Heart right ventricle (tissue), 16 donors: ENCODE results near the gene PLPPR1. TPM values are rescaled to one million over a fixed set of nuclear protein-coding genes. Genes with fewer than 3 reads are reported as not detected.

ENCODE experiments used
- ATAC-seq, 8 donors: fragments of 200-7000 bp; cut with Tn5 transposase; one replicate each; pipeline ENCODE4 v1.9.1; 2020; ENCODE audit warnings: mild to moderate bottlenecking in 8 of 8, moderate library complexity in 8 of 8, moderate number of reproducible peaks in 1 of 8
- DNase-seq, 2 donors: peaks; one replicate each; pipeline ENCODE4 v3.0.0-alpha.2; 2020
- H3K27ac ChIP-seq, 10 donors: fragments of 200-600 bp; sonication (generic) in 2 of 10; one replicate each; pipeline versions ENCODE4 v1.5.0 to v1.8.0; 2020 to 2022; ENCODE audit warnings: mild to moderate bottlenecking in 3 of 10
- H3K27me3 ChIP-seq, 7 donors: fragments of 200-600 bp; one replicate each; pipeline ENCODE4 v1.8.0; 2021 to 2022; ENCODE audit warnings: mild to moderate bottlenecking in 2 of 7
- H3K36me3 ChIP-seq, 9 donors: fragments of 200-600 bp; sonication (generic) in 1 of 9; one replicate each; pipeline versions ENCODE4 v1.5.0 to v1.8.0; 2020 to 2022; ENCODE audit warnings: mild to moderate bottlenecking in 2 of 9
- H3K4me1 ChIP-seq, 9 donors: fragments of 200-600 bp; sonication (generic) in 1 of 9; one replicate each; pipeline versions ENCODE4 v1.5.0 to v1.8.0; 2020 to 2022; ENCODE audit warnings: mild to moderate bottlenecking in 4 of 9
- H3K4me3 ChIP-seq, 10 donors: fragments of 200-600 bp; sonication (generic) in 2 of 10; one replicate each; pipeline versions ENCODE4 v1.5.0 to v1.8.0; 2020 to 2022; ENCODE audit warnings: mild to moderate bottlenecking in 7 of 10, moderate library complexity in 2 of 10
- H3K9me3 ChIP-seq, 11 donors: fragments of 200-600 bp in 10 of 11; sonication (generic) in 2 of 11; one replicate each; pipeline versions ENCODE4 v1.5.0 to v1.8.0; 2013 to 2022; ENCODE audit warnings: mild to moderate bottlenecking in 2 of 11, control low read depth in 1 of 11, moderate library complexity in 1 of 11
- WGBS, 2 donors: extraction: QIAGEN DNeasy Blood & Tissue Kit; methylation state at CpG; one replicate each; pipeline ENCODE4 v1.1.7; 2013; ENCODE audit warnings: inconsistent platforms in 1 of 2; 5-methylcytosine and 5-hydroxymethylcytosine counted together
- intact Hi-C, 10 donors: fragments of 100-400 bp; cut with DNase I; formaldehyde crosslinking; loops; one replicate each; pipeline versions ENCODE4 v1.11.1 to v1.14.2; 2022
- polyA plus RNA-seq, 2 donors: library from polyadenylated mRNA; stranded (reverse); fragments of 200-250 nt; gene quantifications; one replicate each; pipeline ENCODE4 v1.2.3, GENCODE V29; 2013
- total RNA-seq, 10 donors: library from RNA; stranded (reverse); fragmentation: NEBNext Ultra II Directional in 3 of 10; extraction: Animal tissue kit (Norgen Biotek cat#: 25700) in 3 of 10; gene quantifications; one replicate each; pipeline versions ENCODE4 v1.2.1 to v1.2.4, GENCODE V29; 2021 to 2023
- TF ChIP-seq, protein P1 (sequence below), 9 donors: fragments of 200-600 bp; sonication (generic) in 2 of 9; IDR thresholded peaks; one replicate each; pipeline versions ENCODE4 v1.5.0 to v1.8.0; 2021 to 2022; ENCODE audit warnings: antibody characterized with exemption in 9 of 9, mild to moderate bottlenecking in 5 of 9, moderate library complexity in 1 of 9
- donor health status: Arrhythmogenic right ventricular cardiomyopathy.
- donor health status: ischemic (EF 13 %, LVEDD 7.1; RV severe dilation, severe dysfunction).
- donor health status: healthy with polysubstance abuse.
- donor health status: DM: no; HTN: yes; CAD: no.
- donor health status: DM: no; HTN: no; CAD: no.
- donor health status: ischemic (EF 25% LVEDD 6.9; RV normal size, moderate dysfunction).
- donor health status: ischemic (EF 25% LVEDD 5.7; RV mildly dilated, moderate dysfunction).
- donor health status: healthy.
- donor health status: DM: yes; HTN: yes; CAD: no.
- donor health status: Ischemic cardiomyopathy.
- donor health status: ischemic (EF 35%, LVEDD 5.7; RV mildly dilated, moderate dysfunction).
- donor health status: nonischemic (EF 11% LVEDD 7.7; RV severe dilation, severe dysfunction).
- donor health status: DM: yes; HTN: yes; CAD: no.
- donor health status: PGD.
- donor health status: ischemic (EF 29% LVEDD 5.4; RV normal size, mild dysfunction).
- donor health status: nonischemic (EF 23%, LVEDD 6.1; RV moderate dilation, normal function).

The PLPPR1 gene
- total and polyA plus RNA-seq, 12 donors: not detected

DNA sequence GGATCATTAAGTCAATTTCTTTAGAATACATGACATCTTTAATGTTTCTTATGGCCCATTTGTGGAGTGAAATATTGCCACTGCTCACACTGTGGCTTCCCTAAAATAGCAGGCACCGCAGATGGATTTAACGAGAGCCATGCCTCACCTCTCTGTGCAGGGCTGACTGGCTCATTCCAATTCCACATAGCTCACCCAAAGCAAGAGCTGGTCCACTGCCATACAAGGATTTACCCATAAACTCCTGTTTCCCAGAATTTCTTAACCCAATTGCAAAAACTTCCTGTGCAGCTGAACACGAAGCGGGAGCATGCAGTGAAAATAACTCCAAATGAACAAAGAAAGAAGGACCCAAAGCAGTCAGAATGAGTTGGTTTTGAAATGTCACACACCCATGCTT lies 196.7 kb downstream of the PLPPR1 start:
- H3K27me3 ChIP-seq: peaks cover 0 to 4% (median 0%) of the 10 kb centered on the region in 7 donors
- H3K4me3 ChIP-seq: no peak overlapping the region
- H3K4me1 ChIP-seq: no peaks in the 10 kb centered on the region
- intact Hi-C loops: loop anchor here in 2 of 10 donors (10.0 kb wide), 2 partner anchors 60 to 100 kb away; no protein-coding TSS in a partner anchor
- DNase-seq (no peak), ATAC-seq (no peak)
- WGBS, 2 donors: 74 to 82% methylated on average over 4 of the region's 4 CpGs
- H3K9me3 ChIP-seq: peaks cover 0 to 6% (median 0%) of the 10 kb centered on the region in 11 donors
- TF ChIP-seq, protein P1, sequence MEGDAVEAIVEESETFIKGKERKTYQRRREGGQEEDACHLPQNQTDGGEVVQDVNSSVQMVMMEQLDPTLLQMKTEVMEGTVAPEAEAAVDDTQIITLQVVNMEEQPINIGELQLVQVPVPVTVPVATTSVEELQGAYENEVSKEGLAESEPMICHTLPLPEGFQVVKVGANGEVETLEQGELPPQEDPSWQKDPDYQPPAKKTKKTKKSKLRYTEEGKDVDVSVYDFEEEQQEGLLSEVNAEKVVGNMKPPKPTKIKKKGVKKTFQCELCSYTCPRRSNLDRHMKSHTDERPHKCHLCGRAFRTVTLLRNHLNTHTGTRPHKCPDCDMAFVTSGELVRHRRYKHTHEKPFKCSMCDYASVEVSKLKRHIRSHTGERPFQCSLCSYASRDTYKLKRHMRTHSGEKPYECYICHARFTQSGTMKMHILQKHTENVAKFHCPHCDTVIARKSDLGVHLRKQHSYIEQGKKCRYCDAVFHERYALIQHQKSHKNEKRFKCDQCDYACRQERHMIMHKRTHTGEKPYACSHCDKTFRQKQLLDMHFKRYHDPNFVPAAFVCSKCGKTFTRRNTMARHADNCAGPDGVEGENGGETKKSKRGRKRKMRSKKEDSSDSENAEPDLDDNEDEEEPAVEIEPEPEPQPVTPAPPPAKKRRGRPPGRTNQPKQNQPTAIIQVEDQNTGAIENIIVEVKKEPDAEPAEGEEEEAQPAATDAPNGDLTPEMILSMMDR (IDR thresholded peaks at IDR 0.05): no peak
- no peak overlapping the region for H3K27ac ChIP-seq
- no peaks in the 10 kb centered on the region for H3K36me3 ChIP-seq

DNA sequence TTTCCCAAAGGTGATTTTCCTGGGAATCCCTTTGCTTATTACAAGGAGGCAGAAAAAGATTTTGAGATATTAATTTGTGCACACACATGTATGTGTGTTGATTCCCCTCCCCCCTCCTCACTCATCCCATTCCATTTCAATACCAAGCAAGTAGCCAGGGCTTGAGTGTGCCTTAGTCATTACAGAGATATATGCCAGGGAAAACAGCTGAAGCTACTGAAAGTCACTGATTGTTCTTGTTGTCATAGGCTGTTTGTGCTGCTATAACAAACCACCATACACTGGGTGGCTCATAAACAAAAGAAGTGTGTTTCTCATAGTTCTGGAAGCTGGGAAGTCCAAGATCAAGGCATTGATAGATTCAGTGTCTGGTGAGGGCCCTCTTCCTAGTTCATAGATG lies 197.6 kb downstream of the PLPPR1 start:
- TF ChIP-seq, protein P1 (IDR thresholded peaks at IDR 0.05): no peak
- H3K27ac ChIP-seq: no peak overlapping the region
- intact Hi-C loops: loop anchor here in 2 of 10 donors (10.0 kb wide), 2 partner anchors 61 to 101 kb away; no protein-coding TSS in a partner anchor
- no peak for ATAC-seq
- no peaks in the 10 kb centered on the region for H3K4me1 ChIP-seq
- no peak overlapping the region for H3K4me3 ChIP-seq
- no peaks in the 10 kb centered on the region for H3K36me3 ChIP-seq
- peaks cover 0 to 6% (median 0%) of the 10 kb centered on the region in 11 donors for H3K9me3 ChIP-seq
- no peak for DNase-seq
- peaks cover 0 to 4% (median 0%) of the 10 kb centered on the region in 7 donors for H3K27me3 ChIP-seq

DNA sequence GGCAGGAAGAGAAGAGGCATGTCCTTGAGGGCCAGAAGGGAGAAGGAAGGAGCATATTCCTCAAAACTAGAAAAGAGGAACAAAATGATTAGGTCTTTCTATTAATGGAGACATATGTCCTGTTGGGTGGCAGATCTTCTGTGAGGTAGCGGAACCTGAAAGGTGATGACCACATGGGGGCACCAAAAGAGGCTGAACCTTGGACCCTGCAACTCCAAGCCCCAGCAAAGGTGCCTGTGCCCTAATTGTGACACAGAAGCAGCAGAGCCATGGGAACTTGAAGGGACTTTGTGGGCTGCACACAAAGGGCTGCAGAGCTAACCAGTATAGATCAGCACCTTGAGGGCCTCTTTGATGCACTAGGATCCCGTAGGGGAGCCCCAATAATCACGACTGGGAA lies 198.3 kb downstream of the PLPPR1 start:
- TF ChIP-seq, protein P1 (IDR thresholded peaks at IDR 0.05): no peak
- ATAC-seq: no peak
- intact Hi-C loops: loop anchor here in 2 of 10 donors (10.0 kb wide), 2 partner anchors 62 to 102 kb away; no protein-coding TSS in a partner anchor
- Histone ChIP-seq H3K27ac (no peak overlapping the region), H3K9me3 (peaks cover 0 to 6% (median 0%) of the 10 kb centered on the region in 11 donors), H3K27me3 (peaks cover 0 to 4% (median 0%) of the 10 kb centered on the region in 7 donors), H3K4me1 (no peaks in the 10 kb centered on the region), H3K36me3 (no peaks in the 10 kb centered on the region), H3K4me3 (no peak overlapping the region)
- WGBS, 2 donors: 77 to 85% methylated on average over 3 of the region's 3 CpGs
- no peak for DNase-seq

DNA sequence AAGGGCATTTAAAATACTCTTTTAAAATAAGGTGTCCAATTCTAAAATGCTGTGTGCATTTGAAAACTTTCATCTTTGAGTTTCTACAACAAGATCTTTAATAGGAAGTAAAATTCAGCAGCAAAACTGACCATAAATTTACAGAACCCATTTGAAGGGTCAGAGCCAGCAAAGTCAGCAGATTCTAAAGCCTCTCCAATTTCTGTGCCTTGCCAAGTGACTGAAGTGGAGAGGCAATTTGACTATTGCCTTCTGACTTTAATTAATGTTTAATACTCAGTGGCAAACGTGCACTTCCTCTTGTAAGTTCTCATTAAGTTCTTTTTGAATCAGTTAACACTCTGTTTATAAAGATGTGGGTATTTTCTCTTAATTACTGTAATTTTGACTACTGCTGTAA lies 201.1 kb downstream of the PLPPR1 start:
- Histone ChIP-seq H3K27ac (no peak overlapping the region), H3K4me1 (no peaks in the 10 kb centered on the region), H3K27me3 (peaks cover 0 to 4% (median 0%) of the 10 kb centered on the region in 7 donors), H3K9me3 (peaks cover 0 to 6% (median 0%) of the 10 kb centered on the region in 11 donors), H3K4me3 (no peak overlapping the region), H3K36me3 (no peaks in the 10 kb centered on the region)
- ATAC-seq (no peak), DNase-seq (no peak)
- WGBS, 2 donors: 28 to 29% methylated on average over 1 of the region's 1 CpG
- TF ChIP-seq, protein P1 (IDR thresholded peaks at IDR 0.05): no peak
- intact Hi-C loops: loop anchor here (5.0 to 10.0 kb wide), 8 partner anchors 65 to 625 kb away; no protein-coding TSS in a partner anchor
